Activated CD4-positive, alpha-beta T cell treated with anti-CD3 and anti-CD28 coated beads, Interleukin-2, amount 10 ng/mL, durations not matched to agents 7 days and 5 days (primary cell): ENCODE measurements around the gene DSTN. TPM values are rescaled to one million over a fixed set of nuclear protein-coding genes. Genes with fewer than 3 reads are reported as not detected.
A peak's percentile ranks its signal among the peaks of the same experiment; 100 is the strongest.

Experiments used
- CTCF ChIA-PET: fragments of 350-600 bp; sonication (Branson Sonifier 250); formaldehyde crosslinking; loops from one replicate; lab custom pipeline; 2021; ENCODE audit warnings: antibody characterized with exemption; lab: Charles Lee
- POLR2A ChIA-PET: fragments of 350-600 bp; sonication (Branson Sonifier 250); formaldehyde crosslinking; loops from one replicate; lab custom pipeline; 2021; ENCODE audit warnings: antibody characterized with exemption; lab: Charles Lee
- DNase-seq: peaks from one replicate; pipeline ENCODE4 v3.0.0-alpha.2; 2020
- H3K27ac Mint-ChIP-seq: one replicate; pipeline ENCODE4 v1.8.0; 2021; ENCODE audit warnings: mild to moderate bottlenecking, moderate library complexity, mixed read lengths
- H3K27me3 Mint-ChIP-seq: one replicate; pipeline ENCODE4 v1.8.0; 2021; ENCODE audit warnings: mixed read lengths
- H3K36me3 Mint-ChIP-seq: one replicate; pipeline ENCODE4 v1.8.0; 2021; ENCODE audit warnings: low read depth, mixed read lengths
- H3K4me1 Mint-ChIP-seq: one replicate; pipeline ENCODE4 v1.8.0; 2021; ENCODE audit warnings: mixed read lengths
- H3K4me3 Mint-ChIP-seq: one replicate; pipeline ENCODE4 v1.8.0; 2021; ENCODE audit warnings: mild to moderate bottlenecking, moderate library complexity, mixed read lengths
- H3K9me3 Mint-ChIP-seq: one replicate; pipeline ENCODE4 v1.8.0; 2021; ENCODE audit warnings: mixed read lengths
- total RNA-seq, 2 experiments: library from RNA; stranded (reverse); gene quantifications; one replicate each; pipeline ENCODE4 v1.2.3, GENCODE V29; 2021

Gene DSTN
- total RNA-seq, result 10 to 100 TPM; 77.4 to 83.3 TPM

DNA sequence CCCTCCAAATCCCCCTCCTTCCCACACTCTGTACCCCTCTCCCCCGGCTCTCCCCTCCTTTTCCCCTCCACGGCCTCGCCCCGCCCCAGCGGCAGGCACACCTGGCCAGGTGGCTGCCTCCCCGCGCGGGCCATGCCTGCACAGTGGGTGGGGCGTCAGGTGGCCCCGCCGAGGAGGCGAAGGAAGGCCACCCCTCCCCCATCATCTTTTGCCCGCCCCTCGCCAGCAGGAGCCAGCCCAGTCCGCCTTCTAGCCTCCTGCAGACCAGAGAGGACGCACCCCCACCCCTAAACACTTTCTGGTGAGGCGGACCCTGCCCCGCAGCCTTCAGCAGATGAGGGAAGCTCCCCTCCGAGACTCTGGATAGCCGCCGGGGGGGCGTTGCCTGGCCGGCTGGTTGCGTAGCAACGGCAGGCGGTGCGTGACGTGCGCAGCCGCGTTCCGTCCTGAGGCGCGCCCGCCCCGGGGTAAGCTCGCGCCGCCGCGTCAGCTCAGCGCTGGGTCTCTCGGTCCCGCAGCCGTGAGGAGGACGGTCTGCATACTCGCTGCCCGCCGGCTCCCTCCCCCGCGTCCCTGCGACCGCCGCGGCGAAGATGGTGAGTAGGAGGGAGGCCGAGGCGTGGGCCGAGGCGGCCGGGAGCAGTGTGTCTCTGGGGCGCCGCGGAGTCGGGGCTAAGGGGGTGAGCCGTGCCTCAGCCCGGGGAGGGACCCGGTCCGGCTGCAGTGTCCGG lies at the start of gene DSTN:
DSTN (plus strand) TSS at position 460 of the 731 bp plus-strand sequence; CDS start at position 594, 134 bp downstream.
- Mint-ChIP-seq H3K27ac (peak within 1 kb of the TSS; percentile 91), H3K4me3 (peak within 1 kb of the TSS; percentile 91), H3K27me3 (peaks cover 18% of the 10 kb centered on the region), H3K4me1 (peaks cover 29% of the 10 kb centered on the region), H3K36me3 (no peaks in the 10 kb centered on the region), H3K9me3 (peaks cover 3% of the 10 kb centered on the region)
- peak; percentile 89 for DNase-seq
- ChIA-PET POLR2A (interaction anchor here (0.7 kb wide), 1 partner anchor 40 kb away, joined by 4 read pairs; no protein-coding TSS in a partner anchor), CTCF (interaction anchor here (0.8 to 2.1 kb wide), 9 partner anchors 10 to 112 kb away, joined by 3 to 14 read pairs (median 4); partner anchors contain the start of gene RRBP1)

DNA sequence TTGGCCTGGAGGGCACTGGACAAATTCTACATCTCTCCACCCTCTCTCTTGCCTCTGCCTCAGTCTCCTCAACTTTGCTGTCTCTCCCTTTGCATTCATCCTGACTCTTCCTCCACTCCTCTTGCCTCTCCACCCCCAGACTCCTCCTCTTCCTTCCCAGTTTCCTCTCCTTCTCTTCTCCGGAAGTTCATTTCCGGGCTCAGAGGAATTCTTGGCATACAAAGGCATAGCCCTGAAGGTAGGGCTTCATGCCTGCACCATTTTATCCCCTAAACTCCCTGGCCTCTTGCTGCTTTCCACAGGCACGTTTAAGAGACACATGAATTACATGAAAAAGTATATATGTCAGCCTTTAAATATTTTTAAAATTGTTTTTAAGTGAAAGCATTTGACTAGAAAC lies 49.3 kb upstream of the DSTN start:
- ChIA-PET POLR2A (no interaction called here), CTCF (no interaction called here)
- Mint-ChIP-seq H3K27me3 (peaks cover 12% of the 10 kb centered on the region), H3K4me3 (no peak overlapping the region), H3K9me3 (no peaks in the 10 kb centered on the region), H3K36me3 (no peaks in the 10 kb centered on the region), H3K4me1 (peaks cover 13% of the 10 kb centered on the region), H3K27ac (no peak overlapping the region)
- DNase-seq, result no peak

- ChIA-PET CTCF (interaction anchor here (1.4 kb wide), 1 partner anchor 14 kb away, joined by 3 read pairs; no protein-coding TSS in a partner anchor), POLR2A (no interaction called here)
- Mint-ChIP-seq H3K9me3 (no peaks in the 10 kb centered on the region), H3K4me3 (no peak overlapping the region), H3K36me3 (no peaks in the 10 kb centered on the region), H3K27ac (no peak overlapping the region), H3K27me3 (peaks cover 9% of the 10 kb centered on the region), H3K4me1 (peaks cover 6% of the 10 kb centered on the region)
- DNase-seq, result no peak
Observed at GRCh38 chr20:17522528-17522927, 47.3 kb upstream of the DSTN start.

DNA sequence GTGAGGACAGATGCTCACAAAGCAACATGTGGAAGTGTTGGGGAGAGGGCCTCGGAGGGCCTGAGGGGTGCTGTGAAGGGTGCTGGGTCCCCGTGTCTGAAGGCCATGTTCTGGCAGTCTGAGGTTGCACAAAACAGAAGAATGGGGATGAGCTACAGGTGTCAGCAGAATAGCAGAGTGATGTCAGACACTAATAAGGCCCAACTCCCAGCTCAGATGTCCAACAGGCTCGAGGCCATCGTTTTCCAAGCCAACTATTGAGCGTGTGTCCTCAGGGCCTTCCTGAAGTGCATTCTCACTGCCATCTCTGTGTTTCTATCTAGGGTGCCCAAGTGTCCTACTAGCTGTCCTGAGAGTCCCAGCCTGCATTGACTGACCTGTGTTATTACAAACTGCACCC lies 46.5 kb upstream of the DSTN start:
- ChIA-PET POLR2A (no interaction called here), CTCF (interaction anchor here (0.6 to 1.4 kb wide), 2 partner anchors 15 to 953 kb away, joined by 3 to 4 read pairs; no protein-coding TSS in a partner anchor)
- Mint-ChIP-seq H3K4me3 (no peak overlapping the region), H3K36me3 (no peaks in the 10 kb centered on the region), H3K4me1 (peaks cover 6% of the 10 kb centered on the region), H3K9me3 (no peaks in the 10 kb centered on the region), H3K27ac (no peak overlapping the region), H3K27me3 (peaks cover 7% of the 10 kb centered on the region)
- DNase-seq, result no peak

- H3K27ac Mint-ChIP-seq, result no peak overlapping the region
- no peak for DNase-seq
- H3K27me3 Mint-ChIP-seq, result peaks cover 10% of the 10 kb centered on the region
- no peaks in the 10 kb centered on the region for H3K9me3 Mint-ChIP-seq
- peaks cover 6% of the 10 kb centered on the region for H3K4me1 Mint-ChIP-seq
- no peaks in the 10 kb centered on the region for H3K36me3 Mint-ChIP-seq
- ChIA-PET CTCF (interaction anchor here (1.7 kb wide), 1 partner anchor 13 kb away, joined by 5 read pairs; no protein-coding TSS in a partner anchor), POLR2A (interaction anchor here (0.6 kb wide), 1 partner anchor 9 kb away, joined by 3 read pairs; no protein-coding TSS in a partner anchor)
- H3K4me3 Mint-ChIP-seq, result no peak overlapping the region
Observed at GRCh38 chr20:17524560-17524959, 45.3 kb upstream of the DSTN start.

GRCh38 chr20:17525132-17525531 lies 44.7 kb upstream of the DSTN start:
- Mint-ChIP-seq H3K9me3 (no peaks in the 10 kb centered on the region), H3K4me1 (peaks cover 7% of the 10 kb centered on the region), H3K27ac (no peak overlapping the region), H3K4me3 (no peak overlapping the region), H3K36me3 (no peaks in the 10 kb centered on the region), H3K27me3 (peaks cover 13% of the 10 kb centered on the region)
- no peak for DNase-seq
- CTCF ChIA-PET, result interaction anchor here (1.7 kb wide), 1 partner anchor 14 kb away, joined by 5 read pairs; no protein-coding TSS in a partner anchor
- POLR2A ChIA-PET, result no interaction called here

DNA sequence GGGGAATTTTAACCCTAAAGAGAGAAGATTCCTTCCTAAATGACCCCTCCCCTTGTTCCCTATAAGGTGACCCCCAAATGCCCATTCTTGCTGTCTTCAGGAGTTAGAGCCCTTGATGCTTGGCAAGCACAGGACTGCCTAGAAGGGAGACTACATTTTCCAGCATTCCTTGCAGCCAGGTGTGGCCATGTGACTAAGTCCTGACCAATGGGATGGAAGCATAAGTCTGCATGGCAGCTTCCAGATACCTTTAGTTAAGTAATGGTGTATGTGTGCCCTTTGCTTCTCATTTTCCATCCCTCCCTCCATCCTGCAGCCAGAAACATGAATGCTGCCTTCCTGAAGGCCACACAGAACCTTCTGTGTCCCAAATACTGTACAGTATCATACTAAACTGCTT lies 44.2 kb upstream of the DSTN start:
- CTCF ChIA-PET, result interaction anchor here (1.7 kb wide), 1 partner anchor 14 kb away, joined by 5 read pairs; no protein-coding TSS in a partner anchor
- DNase-seq, result peak; percentile 32
- Mint-ChIP-seq H3K4me3 (no peak overlapping the region), H3K4me1 (peaks cover 9% of the 10 kb centered on the region), H3K36me3 (no peaks in the 10 kb centered on the region), H3K27ac (no peak overlapping the region), H3K27me3 (peaks cover 14% of the 10 kb centered on the region), H3K9me3 (no peaks in the 10 kb centered on the region)
- POLR2A ChIA-PET, result no interaction called here

DNA sequence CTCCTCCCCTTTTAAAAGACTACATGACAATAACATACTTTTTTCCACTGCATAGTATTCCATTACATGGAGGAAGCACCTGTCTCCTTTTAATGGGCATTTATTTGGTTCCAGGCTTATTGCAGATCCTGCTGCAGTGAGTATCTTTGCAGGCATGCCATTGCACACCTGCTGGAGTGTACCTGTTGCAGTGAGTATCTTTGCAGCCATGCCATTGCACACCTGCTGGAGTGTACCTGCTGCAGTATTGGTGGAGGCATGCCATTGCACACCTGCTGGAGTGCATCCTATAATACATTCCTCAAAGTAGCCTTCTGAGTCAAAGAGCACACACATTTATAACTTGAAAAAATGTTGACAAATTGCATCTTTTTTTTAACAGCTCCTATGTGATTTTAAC lies 40.3 kb upstream of the DSTN start:
- Mint-ChIP-seq H3K9me3 (no peaks in the 10 kb centered on the region), H3K36me3 (no peaks in the 10 kb centered on the region), H3K4me1 (peaks cover 31% of the 10 kb centered on the region), H3K4me3 (no peak overlapping the region), H3K27ac (no peak overlapping the region), H3K27me3 (peaks cover 13% of the 10 kb centered on the region)
- CTCF ChIA-PET, result interaction anchor here (0.7 to 1.5 kb wide), 2 partner anchors 10 to 16 kb away, joined by 3 read pairs; no protein-coding TSS in a partner anchor
- no peak for DNase-seq
- POLR2A ChIA-PET, result no interaction called here

GRCh38 chr20:17530153-17530552 lies 39.7 kb upstream of the DSTN start:
- Mint-ChIP-seq H3K36me3 (no peaks in the 10 kb centered on the region), H3K4me1 (peaks cover 31% of the 10 kb centered on the region), H3K9me3 (no peaks in the 10 kb centered on the region), H3K27me3 (peaks cover 14% of the 10 kb centered on the region), H3K27ac (peak overlapping the region; percentile 60), H3K4me3 (peak overlapping the region; percentile 56)
- POLR2A ChIA-PET, result no interaction called here
- DNase-seq, result no peak
- CTCF ChIA-PET, result interaction anchor here (0.7 to 1.5 kb wide), 4 partner anchors 10 to 352 kb away, joined by 3 read pairs; no protein-coding TSS in a partner anchor

GRCh38 chr20:17530716-17531664 lies 38.9 kb upstream of the DSTN start, which contains the start of gene BFSP1:
BFSP1 (minus strand) TSS chr20:17531379; CDS start chr20:17531329, 50 bp downstream.
- CTCF ChIA-PET, result interaction anchor here (0.9 to 2.0 kb wide), 7 partner anchors 9 to 351 kb away, joined by 3 to 9 read pairs (median 3); partner anchors contain the start of gene RRBP1

GRCh38 chr20:17531665-17532025 lies 38.2 kb upstream of the DSTN start:
- peaks cover 30% of the 10 kb centered on the region for H3K4me1 Mint-ChIP-seq
- H3K36me3 Mint-ChIP-seq, result no peaks in the 10 kb centered on the region
- H3K27me3 Mint-ChIP-seq, result peaks cover 16% of the 10 kb centered on the region
- ChIA-PET POLR2A (no interaction called here), CTCF (interaction anchor here (0.9 to 2.0 kb wide), 4 partner anchors 10 to 151 kb away, joined by 3 to 9 read pairs (median 4); partner anchors contain the start of gene RRBP1)
- H3K4me3 Mint-ChIP-seq, result peak overlapping the region; percentile 89
- DNase-seq, result no peak
- peak overlapping the region; percentile 97 for H3K27ac Mint-ChIP-seq
- H3K9me3 Mint-ChIP-seq, result no peaks in the 10 kb centered on the region

More at GRCh38 chr20:17530716-17531664, 38.9 kb upstream of the DSTN start, which contains the start of gene BFSP1:
- Mint-ChIP-seq H3K27ac (peak within 1 kb of the TSS; percentile 97), H3K9me3 (no peaks in the 10 kb centered on the region), H3K27me3 (peaks cover 16% of the 10 kb centered on the region), H3K4me3 (peak within 1 kb of the TSS; percentile 89), H3K4me1 (peaks cover 29% of the 10 kb centered on the region), H3K36me3 (no peaks in the 10 kb centered on the region)
- peak; percentile 62 for DNase-seq
- POLR2A ChIA-PET, result no interaction called here

GRCh38 chr20:17533396-17533795 lies 36.5 kb upstream of the DSTN start:
- ChIA-PET POLR2A (interaction anchor here (0.7 kb wide), 1 partner anchor 9 kb away, joined by 3 read pairs; no protein-coding TSS in a partner anchor), CTCF (interaction anchor here (0.6 to 1.3 kb wide), 3 partner anchors 10 to 38 kb away, joined by 3 to 4 read pairs (median 3); no protein-coding TSS in a partner anchor)
- Mint-ChIP-seq H3K4me1 (peaks cover 39% of the 10 kb centered on the region), H3K27ac (no peak overlapping the region), H3K9me3 (no peaks in the 10 kb centered on the region), H3K4me3 (no peak overlapping the region), H3K36me3 (no peaks in the 10 kb centered on the region), H3K27me3 (peaks cover 15% of the 10 kb centered on the region)
- DNase-seq, result peak; percentile 33
